H9 (cell line): ENCODE data around the gene APOA1. TPM values are rescaled to one million over a fixed set of nuclear protein-coding genes. Genes with fewer than 3 reads are reported as not detected.

Experiments
- DNase-seq: peaks from one replicate; pipeline ENCODE4 v3.0.0-alpha.2; 2017
- H2AFZ ChIP-seq: one replicate; pipeline ENCODE4 v1.6.1; 2013; ENCODE audit warnings: mild to moderate bottlenecking, low read length, control low read depth, moderate library complexity
- H2AK5ac ChIP-seq: 2 replicates; pipeline ENCODE4 v1.6.1; 2013; ENCODE audit warnings: low read length, control low read depth, mixed read lengths; ENCODE audit not compliant: insufficient read length
- H2BK120ac ChIP-seq: one replicate; pipeline ENCODE4 v1.6.1; 2013; ENCODE audit warnings: low read depth, mild to moderate bottlenecking, low read length, control low read depth, inconsistent platforms; ENCODE audit not compliant: poor library complexity, severe bottlenecking
- H2BK12ac ChIP-seq: 2 replicates; pipeline ENCODE4 v1.6.1; 2013; ENCODE audit warnings: low read length, control low read depth, mixed read lengths, low read depth; ENCODE audit not compliant: insufficient read length
- H2BK15ac ChIP-seq: 2 replicates; pipeline ENCODE4 v1.6.1; 2013; ENCODE audit warnings: low read depth, low read length, control low read depth
- H2BK20ac ChIP-seq: one replicate; pipeline ENCODE4 v1.6.1; 2013; ENCODE audit warnings: low read depth, mild to moderate bottlenecking, low read length, control low read depth, inconsistent platforms; ENCODE audit not compliant: poor library complexity, severe bottlenecking
- H2BK5ac ChIP-seq: 2 replicates; pipeline ENCODE4 v1.6.1; 2013; ENCODE audit warnings: low read length, control low read depth, mixed read lengths; ENCODE audit not compliant: insufficient read length
- H3K14ac ChIP-seq: 2 replicates; pipeline ENCODE4 v1.6.1; 2013; ENCODE audit warnings: low read length, control low read depth; ENCODE audit not compliant: insufficient read depth
- H3K18ac ChIP-seq: 2 replicates; pipeline ENCODE4 v1.6.1; 2013; ENCODE audit warnings: low read depth, mild to moderate bottlenecking, mixed read lengths, low read length, control low read depth; ENCODE audit not compliant: insufficient read length
- H3K23ac ChIP-seq: 2 replicates; pipeline ENCODE4 v1.6.1; 2013; ENCODE audit warnings: low read length, control low read depth, mixed read lengths, low read depth; ENCODE audit not compliant: insufficient read length
- H3K23me2 ChIP-seq: 2 replicates; pipeline ENCODE4 v1.6.1; 2013; ENCODE audit warnings: low read depth, mild to moderate bottlenecking, mixed read lengths, low read length, control low read depth; ENCODE audit not compliant: insufficient read length, poor library complexity, severe bottlenecking
- H3K27ac ChIP-seq: 2 replicates; pipeline ENCODE4 v1.5.1; 2013; ENCODE audit warnings: low read length, control low read depth, mixed read lengths, low read depth; ENCODE audit not compliant: insufficient read length
- H3K27me3 ChIP-seq: 2 replicates; pipeline ENCODE4 v1.6.1; 2013; ENCODE audit warnings: low read length, control low read depth, inconsistent platforms; ENCODE audit not compliant: insufficient read depth
- H3K4ac ChIP-seq: 2 replicates; pipeline ENCODE4 v1.6.1; 2013; ENCODE audit warnings: low read depth, mild to moderate bottlenecking, control low read depth, inconsistent platforms, low read length, moderate library complexity
- H3K4me1 ChIP-seq: 2 replicates; pipeline ENCODE4 v1.6.1; 2013; ENCODE audit warnings: low read length, control low read depth, inconsistent platforms; ENCODE audit not compliant: insufficient read depth
- H3K4me2 ChIP-seq: 2 replicates; pipeline ENCODE4 v1.6.1; 2013; ENCODE audit warnings: low read length, control low read depth, mixed read lengths; ENCODE audit not compliant: insufficient read length, insufficient read depth
- H3K56ac ChIP-seq: 2 replicates; pipeline ENCODE4 v1.6.1; 2013; ENCODE audit warnings: low read depth, mild to moderate bottlenecking, mixed read lengths, low read length, control low read depth; ENCODE audit not compliant: insufficient read length
- H3K79me1 ChIP-seq: 2 replicates; pipeline ENCODE4 v1.6.1; 2013; ENCODE audit warnings: low read depth, mild to moderate bottlenecking, moderate library complexity, low read length, control low read depth, inconsistent platforms; ENCODE audit not compliant: insufficient read depth, poor library complexity, severe bottlenecking
- H3K79me2 ChIP-seq: 2 replicates; pipeline ENCODE4 v1.6.1; 2013; ENCODE audit warnings: low read length, control low read depth, inconsistent platforms; ENCODE audit not compliant: insufficient read depth
- H3K9ac ChIP-seq: 2 replicates; pipeline ENCODE4 v1.6.1; 2013; ENCODE audit warnings: low read length, control low read depth, mixed read lengths; ENCODE audit not compliant: insufficient read length; ENCODE audit errors: extremely low read depth
- H3K9me3 ChIP-seq: one replicate; pipeline ENCODE4 v1.6.1; 2013; ENCODE audit warnings: low read depth, low read length, inconsistent platforms; ENCODE audit not compliant: control insufficient read depth
- H3T11ph ChIP-seq: one replicate; pipeline ENCODE4 v1.6.1; 2013; ENCODE audit warnings: mild to moderate bottlenecking, low read length, control low read depth, inconsistent platforms
- H4K20me1 ChIP-seq: one replicate; pipeline ENCODE4 v1.6.1; 2013; ENCODE audit not compliant: control insufficient read depth, insufficient read length, insufficient read depth
- H4K5ac ChIP-seq: 2 replicates; pipeline ENCODE4 v1.6.1; 2013; ENCODE audit warnings: low read depth, mild to moderate bottlenecking, mixed read lengths, low read length, control low read depth; ENCODE audit not compliant: insufficient read length
- H4K8ac ChIP-seq: replicated peaks from 2 replicates; pipeline ENCODE4 v1.6.1; 2013; ENCODE audit warnings: low read length, control low read depth, mixed read lengths, low read depth; ENCODE audit not compliant: insufficient read length
- H4K91ac ChIP-seq: 2 replicates; pipeline ENCODE4 v1.6.1; 2013; ENCODE audit warnings: low read depth, mild to moderate bottlenecking, moderate library complexity, mixed read lengths, low read length, control low read depth; ENCODE audit not compliant: insufficient read length
- H3K27ac Mint-ChIP-seq, 3 experiments: 2 replicates in 2 of 3; 3 replicates in 1 of 3; pipeline ENCODE4 v1.8.0; 2020 to 2021; ENCODE audit warnings: mixed read lengths in 3 of 3, mild to moderate bottlenecking in 1 of 3, moderate library complexity in 1 of 3
- H3K27me3 Mint-ChIP-seq: 2 replicates; pipeline ENCODE4 v1.8.0; 2021; ENCODE audit warnings: low read depth, mild to moderate bottlenecking, moderate library complexity, mixed read lengths
- H3K36me3 Mint-ChIP-seq, 3 experiments: 2 replicates in 2 of 3; 3 replicates in 1 of 3; pipeline ENCODE4 v1.8.0; 2020 to 2021; ENCODE audit warnings: low read depth in 3 of 3, mixed read lengths in 3 of 3; ENCODE audit not compliant: insufficient read depth in 1 of 3
- H3K4me1 Mint-ChIP-seq, 2 experiments: 2 replicates each; pipeline ENCODE4 v1.8.0; 2020; ENCODE audit warnings: mixed read lengths in 2 of 2
- H3K4me3 Mint-ChIP-seq, 2 experiments: 2 replicates in 1 of 2; 3 replicates in 1 of 2; pipeline ENCODE4 v1.8.0; 2020 to 2021; ENCODE audit warnings: mild to moderate bottlenecking in 2 of 2, mixed read lengths in 2 of 2, moderate library complexity in 1 of 2
- H3K9me3 Mint-ChIP-seq, 2 experiments: 2 replicates in 1 of 2; 3 replicates in 1 of 2; pipeline ENCODE4 v1.8.0; 2020; ENCODE audit warnings: mild to moderate bottlenecking in 2 of 2, mixed read lengths in 2 of 2, moderate library complexity in 1 of 2
- WGBS: extraction: QIAGEN DNeasy Blood & Tissue Kit; methylation state at CpG from one replicate; pipeline ENCODE4 v1.1.7; 2013; ENCODE audit warnings: missing lambda C conversion rate, low lambda C conversion rate, mixed read lengths; ENCODE audit not compliant: insufficient read length; ENCODE audit errors: extremely low coverage; 5-methylcytosine and 5-hydroxymethylcytosine counted together
- total RNA-seq: library from RNA; stranded (reverse); gene quantifications from 2 replicates; pipeline ENCODE4 v1.2.1, GENCODE V29; 2021
- TF ChIP-seq, protein P1 (sequence below): fragments of 200-600 bp; sonication (generic); conservative IDR thresholded peaks from 3 replicates; pipeline ENCODE4 v1.8.0; 2021; ENCODE audit warnings: antibody characterized with exemption, mild to moderate bottlenecking

APOA1 gene
- total RNA-seq, 1 experiment from 2014 or later = 0.68 TPM

DNA sequence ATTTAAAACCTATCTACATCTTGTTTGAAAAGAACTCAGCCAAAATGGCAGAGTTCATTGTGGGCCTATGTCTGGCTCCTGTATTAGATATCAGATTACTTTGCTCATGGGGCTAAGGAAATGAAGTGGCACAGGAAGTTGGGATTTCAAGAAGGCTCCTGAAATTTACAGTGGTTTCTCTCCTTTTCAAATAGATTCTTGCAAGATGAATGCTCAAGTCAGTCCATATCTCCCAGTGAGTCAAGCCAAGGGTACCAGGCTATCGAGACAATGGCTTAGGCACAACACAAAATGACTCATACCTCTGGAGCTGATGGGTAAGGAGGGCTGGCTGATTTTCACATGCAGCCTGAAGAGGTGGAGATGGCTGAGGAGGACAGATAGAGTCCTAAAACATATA, 24.1 kb upstream of the APOA1 start:
- Histone ChIP-seq H2BK20ac (no peak overlapping the region), H3K79me1 (no peaks in the 10 kb centered on the region), H3K23ac (no peak overlapping the region), H2BK12ac (no peak overlapping the region), H2AK5ac (no peak overlapping the region), H3K56ac (no peak overlapping the region), H3K18ac (no peak overlapping the region), H2AFZ (no peak overlapping the region), H4K8ac (no peak overlapping the region), H2BK15ac (no peak overlapping the region), H3K4ac (no peak overlapping the region), H3K27me3 (no peaks in the 10 kb centered on the region), H2BK5ac (no peak overlapping the region), H3K9ac (no peak overlapping the region), H2BK120ac (no peak overlapping the region), H3K9me3 (no peaks in the 10 kb centered on the region), H3K27ac (no peak overlapping the region), H3K14ac (no peak overlapping the region), H4K5ac (no peak overlapping the region), H3K23me2 (no peaks in the 10 kb centered on the region), H3K4me1 (no peaks in the 10 kb centered on the region), H3K4me2 (no peak overlapping the region), H4K91ac (no peak overlapping the region), H4K20me1 (no peaks in the 10 kb centered on the region), H3K79me2 (no peaks in the 10 kb centered on the region), H3T11ph (no peak overlapping the region)
- no peak for DNase-seq
- no peak overlapping the region for H3K4me3 Mint-ChIP-seq
- no CpG with 5 or more reads among the region's 1 CpG for WGBS
- TF ChIP-seq, protein P1, sequence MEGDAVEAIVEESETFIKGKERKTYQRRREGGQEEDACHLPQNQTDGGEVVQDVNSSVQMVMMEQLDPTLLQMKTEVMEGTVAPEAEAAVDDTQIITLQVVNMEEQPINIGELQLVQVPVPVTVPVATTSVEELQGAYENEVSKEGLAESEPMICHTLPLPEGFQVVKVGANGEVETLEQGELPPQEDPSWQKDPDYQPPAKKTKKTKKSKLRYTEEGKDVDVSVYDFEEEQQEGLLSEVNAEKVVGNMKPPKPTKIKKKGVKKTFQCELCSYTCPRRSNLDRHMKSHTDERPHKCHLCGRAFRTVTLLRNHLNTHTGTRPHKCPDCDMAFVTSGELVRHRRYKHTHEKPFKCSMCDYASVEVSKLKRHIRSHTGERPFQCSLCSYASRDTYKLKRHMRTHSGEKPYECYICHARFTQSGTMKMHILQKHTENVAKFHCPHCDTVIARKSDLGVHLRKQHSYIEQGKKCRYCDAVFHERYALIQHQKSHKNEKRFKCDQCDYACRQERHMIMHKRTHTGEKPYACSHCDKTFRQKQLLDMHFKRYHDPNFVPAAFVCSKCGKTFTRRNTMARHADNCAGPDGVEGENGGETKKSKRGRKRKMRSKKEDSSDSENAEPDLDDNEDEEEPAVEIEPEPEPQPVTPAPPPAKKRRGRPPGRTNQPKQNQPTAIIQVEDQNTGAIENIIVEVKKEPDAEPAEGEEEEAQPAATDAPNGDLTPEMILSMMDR = no peak
- H3K9me3 Mint-ChIP-seq = no peaks in the 10 kb centered on the region
- H3K4me1 Mint-ChIP-seq = no peaks in the 10 kb centered on the region
- H3K27ac Mint-ChIP-seq = peak overlapping the region in 1 of 3 experiments; percentile 24; a peak in 1 of 7 replicates
- H3K27me3 Mint-ChIP-seq = no peaks in the 10 kb centered on the region
- peaks cover 19 to 70% (median 63%) of the 10 kb centered on the region in 3 experiments for H3K36me3 Mint-ChIP-seq
